Kidney capillary endothelial cell (primary cell): ENCODE results near the gene SHOC1.
"Not testable (repeated sequence)": the region's sequence is repeated elsewhere in the genome, so short reads cannot be mapped to it uniquely, and the experiment has no call there.

Source experiments
- DNase-seq: peaks from one replicate; pipeline ENCODE4 v3.0.0-alpha.2; 2018; ENCODE audit warnings: low spot score

SHOC1 gene

DNA sequence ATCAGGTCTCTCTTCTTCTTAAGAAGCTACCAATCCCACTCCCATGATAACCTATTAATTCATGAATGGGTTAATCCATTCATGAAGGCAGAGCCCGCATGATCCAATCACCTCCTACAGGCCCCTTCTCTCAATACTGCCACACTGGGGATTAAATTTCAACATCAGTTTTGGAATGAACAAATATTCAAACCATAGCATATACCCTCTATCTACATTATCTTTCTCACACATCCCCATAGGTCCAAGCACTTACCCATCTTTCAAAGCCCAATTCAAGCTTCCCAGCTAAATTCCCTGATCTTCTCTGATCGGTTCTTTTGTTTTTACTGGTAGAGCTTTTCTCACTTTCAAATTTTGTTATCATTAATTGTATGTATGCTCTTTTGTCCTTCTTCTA lies 10.5 kb upstream of the SHOC1 start:
- DNase-seq, result no peak

DNA sequence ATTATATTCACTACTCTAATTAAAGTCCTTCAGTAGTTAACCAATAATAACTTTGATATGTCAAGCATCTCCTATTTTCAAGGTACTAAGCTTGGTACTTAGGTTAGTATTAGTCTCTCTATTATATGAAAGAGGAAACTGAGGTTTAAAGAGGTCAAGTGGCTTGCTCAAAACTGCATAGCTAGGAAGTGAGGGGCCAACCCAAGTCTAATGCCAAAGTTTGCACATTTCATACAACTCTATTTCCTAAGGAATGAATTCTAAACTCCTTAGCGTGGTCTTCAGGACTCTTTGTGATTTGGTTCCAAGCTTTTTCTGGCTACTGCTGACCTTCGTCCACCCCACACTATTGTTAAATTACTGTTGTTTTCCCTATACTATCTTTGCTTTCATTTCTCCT lies 9.9 kb upstream of the SHOC1 start:
- no peak for DNase-seq

DNA sequence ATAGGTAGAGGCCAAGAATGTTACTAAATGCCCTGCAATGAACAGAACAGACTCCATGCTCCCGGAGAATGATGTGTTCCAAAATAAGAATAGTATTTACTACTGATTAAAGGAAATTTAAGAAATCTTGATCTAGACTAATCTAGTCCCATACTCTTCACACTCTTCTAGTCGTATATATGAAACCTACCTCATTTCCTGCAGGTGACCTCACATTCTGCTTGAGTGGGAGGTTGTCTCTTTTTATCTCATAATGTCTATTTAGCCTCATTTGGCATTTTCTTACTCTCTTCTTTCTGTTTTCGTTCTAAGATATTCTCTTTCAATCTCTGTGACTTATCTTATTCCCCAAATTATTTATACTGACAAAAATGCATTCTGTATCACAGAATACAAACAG lies 9.2 kb upstream of the SHOC1 start:
- no peak for DNase-seq

DNA sequence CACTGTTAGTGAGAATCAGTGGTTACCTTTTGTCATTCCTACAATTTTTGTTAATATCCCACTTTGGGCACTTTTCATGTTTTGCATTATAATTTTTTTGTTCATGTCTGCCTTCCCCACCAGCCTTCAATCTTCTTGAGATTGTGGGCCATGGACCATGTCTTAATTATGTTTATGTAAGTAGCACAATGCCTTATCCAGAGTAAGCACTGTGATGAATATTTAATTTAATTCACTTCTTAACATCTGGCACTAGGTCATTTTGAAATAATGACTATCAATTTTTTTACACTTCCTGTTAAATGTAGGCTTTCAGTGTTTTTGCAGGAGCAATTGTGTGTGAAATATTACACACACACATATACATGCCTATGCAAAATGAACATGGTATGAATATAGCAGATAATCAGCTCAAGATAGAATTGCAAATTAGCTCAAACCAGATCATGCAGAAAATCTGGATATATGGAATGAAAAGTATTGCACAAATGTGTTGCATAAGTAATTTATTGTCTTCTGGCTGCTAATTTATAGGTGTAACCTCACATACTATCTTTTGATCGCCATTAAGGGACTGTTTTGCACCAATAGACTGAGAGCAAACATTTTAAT lies 5.3 kb upstream of the SHOC1 start:
- DNase-seq, result no peak

DNA sequence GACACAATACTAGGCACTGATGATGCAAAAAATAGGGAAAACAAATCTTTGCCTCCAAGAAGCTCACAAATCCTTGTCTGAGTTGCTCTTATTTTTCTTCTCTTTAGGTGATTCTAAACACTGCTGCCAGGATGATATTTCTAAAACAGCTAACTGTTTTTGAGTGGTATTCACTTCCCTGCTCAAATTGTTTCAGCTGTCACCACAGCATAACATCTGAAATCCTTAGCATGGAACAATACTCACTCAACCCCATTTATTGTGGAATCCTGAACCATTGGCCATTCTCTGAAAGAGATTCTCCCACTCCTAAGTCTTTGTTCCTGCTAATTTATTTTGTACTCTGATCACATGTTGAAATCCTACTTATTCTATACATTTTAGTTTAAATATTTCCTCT lies 4.8 kb upstream of the SHOC1 start:
- DNase-seq, result no peak

DNA sequence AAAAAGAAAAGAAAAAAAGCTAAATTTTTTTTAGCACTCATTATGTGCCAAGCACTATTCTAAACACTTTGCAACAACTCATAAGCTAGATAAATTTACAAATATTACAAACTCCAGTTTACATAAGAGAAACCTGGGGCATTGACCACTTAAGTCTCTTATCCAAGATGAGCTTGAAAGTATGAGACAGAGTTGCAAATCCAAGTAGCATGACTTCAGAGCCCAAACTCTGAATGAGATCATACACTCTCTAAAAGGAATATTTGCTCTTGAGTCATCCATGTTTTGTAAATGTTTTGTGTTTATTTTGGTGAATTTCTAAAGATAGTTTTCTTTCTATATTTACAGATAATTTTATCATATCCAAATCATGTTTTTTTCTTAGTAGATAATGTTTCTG lies 4.0 kb upstream of the SHOC1 start:
- no peak for DNase-seq

DNA sequence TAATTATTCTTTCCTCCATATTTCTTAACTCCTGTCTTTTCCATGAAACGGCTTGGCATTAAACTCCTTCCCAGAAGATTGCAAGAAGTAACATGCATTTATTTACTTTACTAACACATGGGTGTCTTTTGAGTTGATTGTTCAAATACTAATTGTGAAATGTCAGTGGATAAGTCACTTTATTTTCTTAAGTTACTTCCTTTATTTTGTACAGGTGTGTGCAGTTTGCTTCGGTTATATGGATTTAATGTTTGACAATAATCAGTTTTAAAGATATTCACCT lies 761 bp upstream of the SHOC1 start:
- DNase-seq, result no peak

DNA sequence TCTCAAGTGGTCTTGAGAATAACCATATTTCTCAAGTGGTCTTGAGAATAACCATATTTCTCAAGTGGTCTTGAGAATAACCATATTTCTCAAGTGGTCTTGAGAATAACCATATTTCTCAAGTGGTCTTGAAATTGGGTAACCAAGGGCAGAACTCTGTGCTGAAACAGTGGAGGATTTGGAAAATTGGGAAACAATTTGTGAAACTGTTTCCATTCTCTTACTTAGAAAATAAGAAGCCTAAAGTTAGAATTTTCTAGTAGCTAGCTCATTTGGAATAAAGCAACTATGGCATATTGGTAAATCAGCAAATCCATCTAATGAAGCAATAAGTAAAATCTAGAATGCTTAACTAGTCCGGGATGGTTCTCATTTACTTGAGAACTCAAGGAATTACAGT lies 2.9 kb downstream of the SHOC1 start:
- DNase-seq, result not testable (repeated sequence)

DNA sequence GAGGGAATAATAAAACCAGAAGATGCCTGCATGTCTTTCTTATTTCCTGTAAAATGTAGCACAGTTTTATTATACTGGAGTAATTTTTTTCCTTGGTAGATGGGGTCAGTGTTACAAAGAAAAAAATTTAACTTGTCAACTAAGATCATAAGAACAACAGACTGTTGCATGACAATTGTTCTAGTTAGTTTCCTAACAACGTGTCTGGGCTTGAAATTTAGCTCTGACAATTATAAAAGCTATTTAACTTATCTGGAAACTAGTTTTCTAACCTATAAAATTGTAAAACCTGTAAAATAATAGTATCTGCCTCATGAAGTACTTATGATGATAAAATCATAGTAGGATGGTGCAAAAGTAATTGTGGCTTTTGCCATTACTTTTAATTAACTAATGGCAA lies 4.9 kb downstream of the SHOC1 start:
- no peak for DNase-seq

DNA sequence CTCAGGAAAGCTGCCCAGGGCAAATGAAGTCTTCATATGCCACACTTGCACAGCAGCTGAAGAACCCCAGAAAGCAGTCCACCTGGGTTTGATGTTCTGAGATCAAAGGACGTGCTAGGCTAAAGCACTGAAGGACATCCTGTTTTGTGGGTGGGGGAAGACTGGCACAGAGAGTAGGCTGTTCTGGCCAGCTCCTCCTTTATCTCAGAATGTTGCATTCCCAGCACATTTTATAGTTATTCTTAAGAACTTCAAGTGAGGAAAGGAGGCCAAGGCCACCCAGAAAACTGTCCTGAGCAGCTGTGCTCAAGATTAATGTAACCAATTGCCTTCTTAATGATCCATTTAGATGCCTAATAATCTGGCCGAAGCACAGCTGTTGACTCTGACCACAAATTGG lies 10.9 kb downstream of the SHOC1 start:
- DNase-seq, result no peak

DNA sequence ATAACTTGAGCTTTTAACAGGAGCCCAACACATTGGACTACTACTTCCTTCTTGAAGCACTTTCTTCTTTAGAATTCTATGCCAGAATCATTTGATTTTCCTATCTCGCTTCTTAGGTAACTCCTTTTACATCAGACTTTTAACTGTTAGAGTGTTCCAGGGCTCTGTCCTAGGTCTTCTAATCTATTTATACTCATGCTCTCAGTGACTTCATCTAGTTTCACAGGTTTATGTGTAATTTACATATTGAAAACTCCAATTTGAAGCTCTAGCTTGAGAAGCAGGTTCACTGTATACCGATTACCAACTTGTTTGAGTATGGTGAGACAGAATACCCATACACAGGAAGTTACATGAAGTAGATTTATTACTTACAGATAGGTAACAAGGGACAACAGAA lies 11.3 kb downstream of the SHOC1 start:
- DNase-seq, result no peak

DNA sequence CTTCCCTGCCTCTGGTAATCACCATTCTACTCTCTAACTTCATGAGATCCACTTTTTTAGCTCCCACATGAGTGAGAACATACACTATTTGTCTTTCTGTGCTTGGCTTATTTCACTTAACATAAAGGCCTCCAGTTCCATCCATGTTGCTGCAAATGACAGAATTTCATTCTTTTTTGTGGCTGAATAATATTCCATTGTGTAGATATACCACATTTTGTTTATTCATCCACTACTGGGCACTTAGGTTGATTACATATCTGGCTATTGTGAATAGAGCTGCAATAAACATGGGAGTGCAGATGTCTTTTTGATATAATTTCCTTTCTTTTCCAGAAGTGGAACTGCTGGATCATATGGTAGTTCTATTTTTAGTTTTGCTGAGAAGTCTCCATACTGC lies 28.7 kb downstream of the SHOC1 start:
- no peak for DNase-seq

DNA sequence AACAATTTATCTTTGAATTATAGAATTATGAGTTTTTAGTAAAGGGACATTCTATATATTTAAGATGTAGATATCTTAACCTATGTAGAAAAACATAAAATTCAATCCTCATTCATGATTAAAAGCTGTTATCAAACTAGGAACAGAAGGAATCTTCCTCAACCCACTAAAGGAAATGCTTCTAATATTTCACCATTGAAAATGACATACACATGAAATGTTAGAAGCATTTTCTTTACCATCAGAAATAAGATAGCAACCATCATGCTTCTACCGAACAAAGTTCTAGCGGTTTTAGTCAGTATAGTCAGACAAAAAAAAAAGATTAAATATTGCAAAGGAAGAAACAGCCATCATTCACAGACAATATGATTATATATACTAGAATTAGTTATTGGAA lies 32.2 kb downstream of the SHOC1 start:
- DNase-seq, result no peak

DNA sequence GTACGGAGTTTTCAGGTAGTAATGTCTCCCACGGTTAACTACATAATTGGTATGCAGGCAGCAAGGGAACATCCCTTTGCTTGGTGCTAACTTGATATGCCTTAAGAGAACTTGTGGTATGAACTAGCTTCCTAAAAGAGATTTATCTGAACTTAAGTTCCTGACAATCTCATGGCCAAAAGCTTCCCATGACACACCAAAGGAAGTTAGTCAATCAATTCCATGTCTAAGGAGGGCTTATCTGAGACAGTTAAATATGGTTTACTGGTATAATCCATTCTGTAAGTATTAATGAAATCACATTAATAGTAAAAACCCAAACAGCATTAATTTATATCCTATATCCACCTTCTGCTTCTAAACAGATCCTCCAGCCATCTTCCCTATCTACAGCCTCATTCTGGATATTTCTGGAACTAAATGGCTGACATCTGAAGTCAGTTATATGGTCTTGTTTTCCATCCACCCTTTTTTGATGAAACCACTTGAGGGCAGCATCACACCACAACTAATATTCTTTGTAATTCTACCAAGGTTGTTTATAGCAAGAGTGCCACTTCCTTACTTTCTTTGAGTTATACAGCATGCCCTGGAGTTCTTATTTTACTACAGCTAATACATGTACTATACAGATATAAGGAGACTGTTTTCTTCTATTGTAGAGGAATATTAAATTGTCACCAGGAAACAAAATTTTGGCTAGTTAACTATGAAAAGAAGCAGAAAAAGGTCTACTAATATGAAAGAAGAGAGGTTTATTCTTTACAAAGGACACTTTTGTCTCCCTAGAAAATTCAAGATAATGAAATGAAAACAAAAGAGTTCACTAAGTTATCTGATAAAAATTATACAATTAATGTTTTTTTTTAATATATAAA lies 34.7 kb downstream of the SHOC1 start:
- peak; percentile 87 for DNase-seq

DNA sequence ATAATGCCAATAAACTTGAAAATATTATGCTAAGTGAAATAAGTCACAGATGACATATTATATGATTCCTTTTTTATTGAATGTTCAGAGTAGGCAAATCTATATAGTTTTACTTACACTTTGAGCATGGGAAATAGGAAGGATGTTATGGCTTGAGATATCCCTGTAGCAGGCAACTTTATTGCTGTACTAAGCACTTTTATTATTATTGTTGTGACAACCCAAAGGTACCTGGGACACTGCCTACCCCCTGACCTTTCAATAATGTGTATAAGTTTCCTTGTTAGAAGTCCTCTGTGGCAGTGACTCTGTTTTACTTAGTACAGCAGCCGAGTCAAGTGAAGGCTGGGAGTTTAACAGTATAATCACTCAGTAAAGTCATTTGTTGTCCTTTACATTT lies 39.9 kb downstream of the SHOC1 start:
- DNase-seq, result no peak

DNA sequence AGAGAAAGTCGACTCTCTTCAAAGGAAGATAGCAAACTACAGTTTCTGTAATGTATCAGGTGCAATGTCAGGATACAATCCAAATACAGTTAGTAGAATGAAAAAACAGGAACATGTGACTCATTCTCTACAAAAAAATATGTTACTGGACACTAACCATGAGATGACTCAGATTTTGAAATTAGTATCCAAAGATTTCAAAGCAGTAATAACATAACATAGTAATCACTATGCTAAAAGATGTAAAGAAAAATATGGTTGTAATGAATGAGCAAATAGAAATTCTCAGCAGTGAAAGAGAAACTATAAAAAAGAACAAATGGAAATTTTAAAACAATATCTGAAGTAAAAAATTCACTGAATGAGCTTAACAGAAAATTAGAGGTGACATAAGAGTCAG lies 42.3 kb downstream of the SHOC1 start:
- peak; percentile 16 for DNase-seq
